Caco-2 (cell line): Measurements from ENCODE around the gene TMEM150C. TPM values are rescaled to one million over a fixed set of nuclear protein-coding genes. Genes with fewer than 3 reads are reported as not detected.

Source experiments
- BruUV-seq: library from RNA; stranded (reverse); fragments of 400-500 nt; replicated peaks from 2 replicates; lab custom pipeline; 2021; lab: Mats Ljungman, UMichigan
- CTCF ChIA-PET: fragments of 300-600 bp; sonication (Branson Sonifier 250); formaldehyde crosslinking; loops from one replicate; lab custom pipeline; 2022; ENCODE audit warnings: antibody characterized with exemption; lab: Charles Lee
- POLR2A ChIA-PET: fragments of 300-600 bp; sonication (Branson Sonifier 250); formaldehyde crosslinking; loops from one replicate; lab custom pipeline; 2022; ENCODE audit warnings: antibody characterized with exemption; lab: Charles Lee
- DNase-seq, 2 experiments: peaks; one replicate each; pipeline versions ENCODE4 v3.0.0 to v3.0.0-alpha.2; 2020 to 2022
- H3K27me3 ChIP-seq: replicated peaks from 2 replicates; pipeline ENCODE4 v1.6.0; 2011; ENCODE audit warnings: low read length; ENCODE audit not compliant: control insufficient read depth, insufficient read depth
- H3K36me3 ChIP-seq: 2 replicates; pipeline ENCODE4 v1.5.1; 2011; ENCODE audit warnings: low read length; ENCODE audit not compliant: control insufficient read depth, insufficient read depth
- H3K4me1 ChIP-seq: fragments of 250-450 bp; sonication (Bioruptor Pico); 2 replicates; pipeline ENCODE4 v1.5.1; 2020; ENCODE audit warnings: mild to moderate bottlenecking
- H3K4me3 ChIP-seq: 2 replicates; pipeline ENCODE4 v1.5.1; 2011; ENCODE audit warnings: low read depth, mild to moderate bottlenecking, control low read depth, low read length
- H3K9me3 ChIP-seq: fragments of 250-450 bp; sonication (Bioruptor Pico); 2 replicates; pipeline ENCODE4 v1.5.1; 2020; ENCODE audit warnings: mild to moderate bottlenecking, moderate library complexity
- H3K27ac Mint-ChIP-seq: one replicate; pipeline ENCODE4 v1.8.0; 2022; ENCODE audit warnings: mixed read lengths; ENCODE audit not compliant: unreplicated experiment
- H3K27me3 Mint-ChIP-seq: one replicate; pipeline ENCODE4 v1.8.0; 2022; ENCODE audit warnings: mixed read lengths; ENCODE audit not compliant: insufficient read depth, unreplicated experiment
- H3K36me3 Mint-ChIP-seq: one replicate; pipeline ENCODE4 v1.8.0; 2022; ENCODE audit warnings: mild to moderate bottlenecking, mixed read lengths; ENCODE audit not compliant: insufficient read depth, unreplicated experiment
- H3K4me1 Mint-ChIP-seq: one replicate; pipeline ENCODE4 v1.8.0; 2022; ENCODE audit warnings: low read depth, mixed read lengths; ENCODE audit not compliant: unreplicated experiment
- H3K4me3 Mint-ChIP-seq: one replicate; pipeline ENCODE4 v1.8.0; 2022; ENCODE audit warnings: mild to moderate bottlenecking, moderate library complexity, mixed read lengths; ENCODE audit not compliant: unreplicated experiment
- H3K9me3 Mint-ChIP-seq: one replicate; pipeline ENCODE4 v1.8.0; 2022; ENCODE audit warnings: mixed read lengths; ENCODE audit not compliant: unreplicated experiment
- intact Hi-C: fragments of 100-400 bp; cut with micrococcal nuclease; formaldehyde crosslinking; loops from one replicate; pipeline ENCODE4 v1.10.0; 2022; ENCODE audit not compliant: unreplicated experiment
- total RNA-seq: library from RNA; stranded (reverse); gene quantifications from 2 replicates; pipeline ENCODE4 v1.2.3, GENCODE V29; 2022
- TF ChIP-seq, protein P1 (sequence below), 2 experiments: fragments of 200-600 bp in 1 of 2; IDR thresholded peaks; 1 replicate in 1 of 2; 2 replicates in 1 of 2; pipeline versions ENCODE4 v1.5.1 to v1.8.0; 2011 to 2022; ENCODE audit warnings: antibody characterized with exemption in 1 of 2, control low read depth in 1 of 2, inconsistent platforms in 1 of 2, low read depth in 1 of 2, low read length in 1 of 2, mild to moderate bottlenecking in 1 of 2, moderate library complexity in 1 of 2; ENCODE audit not compliant: insufficient read depth in 1 of 2, severe bottlenecking in 1 of 2, unreplicated experiment in 1 of 2

The TMEM150C gene
- total RNA-seq, 1 experiment from 2014 or later = 5.7 TPM

- CTCF ChIA-PET = interaction anchor here (1.3 kb wide), 1 partner anchor 55 kb away, joined by 3 read pairs; no protein-coding TSS in a partner anchor
- POLR2A ChIA-PET = no interaction called here
These were observed 37.1 kb downstream of the TMEM150C start for GRCh38 chr4:82524570-82525152.

DNA sequence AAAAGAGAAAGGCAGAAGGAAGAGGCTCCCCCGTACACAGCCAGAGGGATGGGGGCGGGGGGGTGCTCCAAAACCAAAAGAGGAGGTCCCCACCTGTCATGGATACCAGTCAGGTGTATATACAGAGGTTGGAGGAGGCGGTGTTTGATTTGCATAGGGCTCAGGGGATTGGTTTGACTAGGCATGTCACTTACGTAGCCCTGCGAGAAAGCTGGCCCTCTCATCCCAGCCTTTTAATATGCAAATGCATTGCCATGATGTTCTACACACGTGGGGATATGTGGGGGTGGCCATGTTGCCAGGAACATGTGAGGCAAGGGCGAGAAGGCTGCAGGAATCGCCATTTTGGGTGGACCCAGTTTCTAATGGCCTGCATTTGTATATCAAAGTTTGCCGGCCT lies 38.6 kb downstream of the TMEM150C start:
- peaks cover 5% of the 10 kb centered on the region for H3K36me3 Mint-ChIP-seq
- Histone ChIP-seq H3K36me3 (no peaks in the 10 kb centered on the region), H3K27me3 (no peaks in the 10 kb centered on the region), H3K9me3 (no peaks in the 10 kb centered on the region), H3K4me3 (no peak overlapping the region), H3K4me1 (peaks cover 38% of the 10 kb centered on the region)
- no peaks in the 10 kb centered on the region for H3K9me3 Mint-ChIP-seq
- ChIA-PET CTCF (no interaction called here), POLR2A (no interaction called here)
- no peak for DNase-seq
- H3K4me1 Mint-ChIP-seq = peaks cover 37% of the 10 kb centered on the region
- H3K4me3 Mint-ChIP-seq = no peak overlapping the region
- TF ChIP-seq, protein P1, sequence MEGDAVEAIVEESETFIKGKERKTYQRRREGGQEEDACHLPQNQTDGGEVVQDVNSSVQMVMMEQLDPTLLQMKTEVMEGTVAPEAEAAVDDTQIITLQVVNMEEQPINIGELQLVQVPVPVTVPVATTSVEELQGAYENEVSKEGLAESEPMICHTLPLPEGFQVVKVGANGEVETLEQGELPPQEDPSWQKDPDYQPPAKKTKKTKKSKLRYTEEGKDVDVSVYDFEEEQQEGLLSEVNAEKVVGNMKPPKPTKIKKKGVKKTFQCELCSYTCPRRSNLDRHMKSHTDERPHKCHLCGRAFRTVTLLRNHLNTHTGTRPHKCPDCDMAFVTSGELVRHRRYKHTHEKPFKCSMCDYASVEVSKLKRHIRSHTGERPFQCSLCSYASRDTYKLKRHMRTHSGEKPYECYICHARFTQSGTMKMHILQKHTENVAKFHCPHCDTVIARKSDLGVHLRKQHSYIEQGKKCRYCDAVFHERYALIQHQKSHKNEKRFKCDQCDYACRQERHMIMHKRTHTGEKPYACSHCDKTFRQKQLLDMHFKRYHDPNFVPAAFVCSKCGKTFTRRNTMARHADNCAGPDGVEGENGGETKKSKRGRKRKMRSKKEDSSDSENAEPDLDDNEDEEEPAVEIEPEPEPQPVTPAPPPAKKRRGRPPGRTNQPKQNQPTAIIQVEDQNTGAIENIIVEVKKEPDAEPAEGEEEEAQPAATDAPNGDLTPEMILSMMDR (IDR thresholded peaks at IDR 0.05; ENCODE audit: insufficient read depth in 1 of 2, low read depth in 1 of 2, low read length in 1 of 2, severe bottlenecking in 1 of 2, unreplicated experiment in 1 of 2) = no peak
- BruUV-seq = no TSS peak
- peak overlapping the region; percentile 4 for H3K27ac Mint-ChIP-seq
- intact Hi-C loops = no loop called here
- no peaks in the 10 kb centered on the region for H3K27me3 Mint-ChIP-seq

More at GRCh38 chr4:82524570-82525152, 37.1 kb downstream of the TMEM150C start:
- Histone ChIP-seq H3K4me1 (peaks cover 24% of the 10 kb centered on the region), H3K4me3 (no peak overlapping the region), H3K27me3 (no peaks in the 10 kb centered on the region), H3K9me3 (no peaks in the 10 kb centered on the region), H3K36me3 (no peaks in the 10 kb centered on the region)
- TF ChIP-seq, protein P1 (IDR thresholded peaks at IDR 0.05; ENCODE audit: insufficient read depth in 1 of 2, low read depth in 1 of 2, low read length in 1 of 2, severe bottlenecking in 1 of 2, unreplicated experiment in 1 of 2) = no peak
- BruUV-seq = no TSS peak
- Mint-ChIP-seq H3K9me3 (no peaks in the 10 kb centered on the region), H3K4me1 (peaks cover 27% of the 10 kb centered on the region), H3K36me3 (peaks cover 5% of the 10 kb centered on the region), H3K4me3 (peak overlapping the region; percentile 51), H3K27me3 (no peaks in the 10 kb centered on the region), H3K27ac (peak overlapping the region; percentile 19)
- intact Hi-C loops = loop anchor here (2.0 to 5.0 kb wide), 2 partner anchors 38 to 48 kb away; partner anchors contain the start of gene TMEM150C
- DNase-seq = peak; percentile 53 to 59

GRCh38 chr4:82522472-82522871 lies 39.3 kb downstream of the TMEM150C start:
- TF ChIP-seq, protein P1 (IDR thresholded peaks at IDR 0.05; ENCODE audit: insufficient read depth in 1 of 2, low read depth in 1 of 2, low read length in 1 of 2, severe bottlenecking in 1 of 2, unreplicated experiment in 1 of 2) = no peak
- no peak for DNase-seq
- no peak overlapping the region for H3K4me3 ChIP-seq
- peaks cover 5% of the 10 kb centered on the region for H3K36me3 Mint-ChIP-seq
- no peaks in the 10 kb centered on the region for H3K27me3 ChIP-seq
- ChIA-PET CTCF (no interaction called here), POLR2A (no interaction called here)
- no peaks in the 10 kb centered on the region for H3K36me3 ChIP-seq
- H3K27me3 Mint-ChIP-seq = no peaks in the 10 kb centered on the region
- intact Hi-C loops = no loop called here
- peaks cover 31% of the 10 kb centered on the region for H3K4me1 Mint-ChIP-seq
- H3K9me3 Mint-ChIP-seq = no peaks in the 10 kb centered on the region
- BruUV-seq = no TSS peak
- H3K27ac Mint-ChIP-seq = peak overlapping the region; percentile 4
- H3K4me1 ChIP-seq = peaks cover 38% of the 10 kb centered on the region
- no peak overlapping the region for H3K4me3 Mint-ChIP-seq
- no peaks in the 10 kb centered on the region for H3K9me3 ChIP-seq
